ENCODE measurements around the gene SLC29A1. TPM values are rescaled to one million over a fixed set of nuclear protein-coding genes. Genes with fewer than 3 reads are reported as not detected.

The SLC29A1 gene
- total RNA-seq, 4 donors from 2014 or later = 101 to 281 (median 134) TPM

DNA sequence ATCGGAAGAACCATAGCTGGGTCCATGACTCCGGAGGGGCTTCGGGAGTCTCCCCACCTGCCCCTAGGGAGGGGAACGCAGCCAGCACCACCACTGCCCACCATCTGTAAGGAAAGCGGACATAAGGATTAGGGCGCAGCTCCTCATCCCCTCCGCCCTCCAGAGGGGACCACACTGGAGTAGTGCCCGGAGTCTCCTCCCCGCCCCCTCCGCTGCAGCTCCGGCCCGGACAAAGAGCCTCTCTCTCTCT is 33.3 kb downstream of the SLC29A1 start:
- ATAC-seq = no peak
- H3K36me3 ChIP-seq = peaks cover 0 to 69% of the 10 kb centered on the region in 2 donors
- WGBS, 2 donors (ENCODE audit: low coverage in 1 of 2) = 0 to 1% methylated on average over 4 to 9 of the region's 12 CpGs
- no peaks in the 10 kb centered on the region for H3K9me3 ChIP-seq
- peaks cover 0 to 60% (median 12%) of the 10 kb centered on the region in 3 donors for H3K4me1 ChIP-seq
- H3K4me3 ChIP-seq = peak overlapping the region; percentile 79 to 99
- H3K27ac ChIP-seq = peak overlapping the region; percentile 63 to 94 (median 90)
- TF ChIP-seq POLR2AphosphoS5 (IDR thresholded peaks at IDR 0.05) (no peak), POLR2A (IDR thresholded peaks at IDR 0.05) (no peak), EP300 (IDR thresholded peaks at IDR 0.05) (no peak)
- TF ChIP-seq, protein P1, sequence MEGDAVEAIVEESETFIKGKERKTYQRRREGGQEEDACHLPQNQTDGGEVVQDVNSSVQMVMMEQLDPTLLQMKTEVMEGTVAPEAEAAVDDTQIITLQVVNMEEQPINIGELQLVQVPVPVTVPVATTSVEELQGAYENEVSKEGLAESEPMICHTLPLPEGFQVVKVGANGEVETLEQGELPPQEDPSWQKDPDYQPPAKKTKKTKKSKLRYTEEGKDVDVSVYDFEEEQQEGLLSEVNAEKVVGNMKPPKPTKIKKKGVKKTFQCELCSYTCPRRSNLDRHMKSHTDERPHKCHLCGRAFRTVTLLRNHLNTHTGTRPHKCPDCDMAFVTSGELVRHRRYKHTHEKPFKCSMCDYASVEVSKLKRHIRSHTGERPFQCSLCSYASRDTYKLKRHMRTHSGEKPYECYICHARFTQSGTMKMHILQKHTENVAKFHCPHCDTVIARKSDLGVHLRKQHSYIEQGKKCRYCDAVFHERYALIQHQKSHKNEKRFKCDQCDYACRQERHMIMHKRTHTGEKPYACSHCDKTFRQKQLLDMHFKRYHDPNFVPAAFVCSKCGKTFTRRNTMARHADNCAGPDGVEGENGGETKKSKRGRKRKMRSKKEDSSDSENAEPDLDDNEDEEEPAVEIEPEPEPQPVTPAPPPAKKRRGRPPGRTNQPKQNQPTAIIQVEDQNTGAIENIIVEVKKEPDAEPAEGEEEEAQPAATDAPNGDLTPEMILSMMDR (IDR thresholded peaks at IDR 0.05) = no peak
- no peaks in the 10 kb centered on the region for H3K27me3 ChIP-seq

DNA sequence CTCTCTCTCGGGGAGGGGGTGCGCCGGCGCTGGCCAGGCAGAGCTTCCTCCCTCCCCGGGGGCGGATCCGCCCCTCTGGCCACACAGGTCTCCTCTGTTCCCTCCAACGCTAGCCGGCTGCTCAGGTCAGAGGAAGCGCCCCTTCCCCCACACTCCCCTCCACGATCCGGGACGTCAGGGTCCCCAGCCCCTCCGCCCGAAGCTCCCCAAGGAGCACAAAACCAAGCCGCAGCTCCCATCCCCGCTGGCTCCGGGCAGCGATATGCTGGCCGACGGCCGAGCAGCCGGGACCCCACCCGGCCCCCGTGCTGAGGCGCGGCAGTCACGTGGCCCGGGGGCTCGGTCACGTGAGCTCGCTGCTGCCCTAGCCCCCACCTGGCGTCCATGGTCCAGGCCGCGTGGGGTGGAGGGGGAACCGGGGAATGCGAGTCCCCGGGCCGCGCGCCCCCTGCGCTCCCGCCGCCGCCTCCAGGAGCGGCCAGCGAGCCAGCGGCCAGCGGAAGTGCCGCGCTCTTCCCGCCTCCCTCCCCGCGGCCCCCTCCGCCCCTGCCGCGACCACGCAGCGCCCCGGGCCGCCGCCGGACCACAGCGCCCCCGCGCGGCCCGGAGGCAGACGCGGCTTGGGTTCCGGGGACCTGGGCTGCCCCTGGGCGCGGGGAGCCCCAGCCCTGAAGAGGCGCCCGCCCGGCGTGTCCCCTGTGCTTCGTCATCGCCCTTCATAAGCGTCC is 33.8 kb downstream of the SLC29A1 start, which contains the start of gene SLC35B2:
TSS of gene SLC35B2 (minus strand) at position 504 of the 728 bp plus-strand sequence. CDS start at position 386, 118 bp downstream.
- Histone ChIP-seq H3K4me1 (peaks cover 0 to 60% (median 13%) of the 10 kb centered on the region in 3 donors), H3K4me3 (peak within 1 kb of the TSS; percentile 79 to 99), H3K36me3 (peaks cover 0 to 64% of the 10 kb centered on the region in 2 donors), H3K27me3 (no peaks in the 10 kb centered on the region), H3K9me3 (no peaks in the 10 kb centered on the region), H3K27ac (peak within 1 kb of the TSS; percentile 63 to 94 (median 90))
- 0% methylated on average over 4 of the region's 80 CpGs; no CpG with 5 or more reads in 1 of the 2 donors for WGBS, 2 donors (ENCODE audit: low coverage in 1 of 2)
- ATAC-seq = peak; percentile 91
- TF ChIP-seq POLR2A (IDR thresholded peaks at IDR 0.05) (peak; percentile 83 to 84), POLR2AphosphoS5 (IDR thresholded peaks at IDR 0.05) (peak; percentile 50), EP300 (IDR thresholded peaks at IDR 0.05) (no peak)
- TF ChIP-seq, protein P1 (IDR thresholded peaks at IDR 0.05) = peak in 3 of 4 experiments; percentile 81 to 85 (median 84)

DNA sequence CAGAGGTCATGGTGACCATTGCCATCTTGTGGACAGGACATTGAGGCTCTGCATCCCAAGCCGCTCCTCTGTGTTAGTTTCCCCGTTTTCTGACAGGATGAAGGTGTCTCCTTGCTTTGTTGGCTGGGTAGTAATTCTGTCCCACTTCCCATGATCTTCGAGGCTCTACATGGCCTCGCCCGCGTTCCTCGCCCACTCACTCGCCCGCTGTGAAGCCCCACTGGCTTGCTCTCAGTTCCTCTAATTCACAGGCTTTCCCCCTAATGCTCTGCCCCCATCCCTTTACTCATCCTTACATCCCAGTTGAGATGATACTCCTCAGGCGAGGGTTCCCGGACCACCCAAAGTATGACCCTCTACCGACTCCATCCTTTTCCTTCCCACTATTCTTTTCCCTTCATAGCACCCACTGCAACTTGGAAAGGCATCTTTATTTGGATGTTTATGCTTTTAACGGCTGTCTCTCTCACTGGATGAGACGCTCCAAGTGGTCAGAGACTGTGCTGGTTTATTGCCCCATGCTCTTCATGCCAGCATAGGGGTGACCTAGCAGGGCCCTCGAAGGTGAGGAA is 34.4 kb downstream of the SLC29A1 start:
- 17 to 20% methylated on average over 10 to 15 of the region's 15 CpGs for WGBS, 2 donors (ENCODE audit: low coverage in 1 of 2)

DNA sequence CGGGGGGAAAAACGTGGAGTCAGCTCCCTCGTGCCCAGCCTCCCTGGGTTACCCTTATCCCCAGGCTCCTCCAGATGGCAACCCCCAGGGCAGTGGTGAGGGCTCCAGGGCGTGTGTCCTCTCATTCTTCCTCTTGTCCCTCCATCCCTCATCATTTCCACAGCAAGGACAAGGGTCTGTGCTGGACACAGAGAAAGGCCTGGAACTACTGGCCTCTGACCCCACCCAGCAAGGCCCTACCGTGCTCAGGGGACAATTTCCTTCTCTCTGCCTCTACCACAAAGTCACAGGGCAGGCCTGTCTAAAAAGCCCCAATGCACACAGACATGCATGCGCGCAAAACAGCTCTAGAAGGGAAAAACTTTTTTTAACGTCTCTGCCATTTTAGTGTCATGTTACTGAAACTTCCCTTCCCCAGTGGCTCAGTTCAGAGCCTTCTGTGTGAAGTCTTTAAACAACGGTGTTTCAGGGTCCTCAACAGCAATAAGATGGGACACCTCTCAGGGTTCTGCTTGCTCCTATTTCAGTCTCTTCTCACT is 35.0 kb downstream of the SLC29A1 start:
- TF ChIP-seq POLR2A (IDR thresholded peaks at IDR 0.05) = no peak
- TF ChIP-seq POLR2AphosphoS5 (IDR thresholded peaks at IDR 0.05) = no peak
- TF ChIP-seq, protein P1 (IDR thresholded peaks at IDR 0.05) = no peak
- no peak for TF ChIP-seq EP300 (IDR thresholded peaks at IDR 0.05)
- 75 to 100% methylated on average over 1 to 7 of the region's 9 CpGs for WGBS, 2 donors (ENCODE audit: low coverage in 1 of 2)
- no peaks in the 10 kb centered on the region for H3K9me3 ChIP-seq
- peak overlapping the region in 3 of 4 donors; percentile 87 to 94 (median 92) for H3K27ac ChIP-seq
- no peak for ATAC-seq
- peaks cover 0 to 52% of the 10 kb centered on the region in 2 donors for H3K36me3 ChIP-seq
- H3K27me3 ChIP-seq = no peaks in the 10 kb centered on the region
- no peak overlapping the region for H3K4me3 ChIP-seq
- peaks cover 2 to 60% (median 25%) of the 10 kb centered on the region in 3 donors for H3K4me1 ChIP-seq

More for the DNA sequence above, 34.4 kb downstream of the SLC29A1 start:
- Histone ChIP-seq H3K27ac (peak overlapping the region in 3 of 4 donors; percentile 87 to 94 (median 92)), H3K4me3 (peak overlapping the region; percentile 79 to 99), H3K36me3 (peaks cover 0 to 58% of the 10 kb centered on the region in 2 donors), H3K27me3 (no peaks in the 10 kb centered on the region), H3K9me3 (no peaks in the 10 kb centered on the region), H3K4me1 (peaks cover 0 to 60% (median 20%) of the 10 kb centered on the region in 3 donors)
- no peak for ATAC-seq
- TF ChIP-seq POLR2AphosphoS5 (IDR thresholded peaks at IDR 0.05) (no peak), EP300 (IDR thresholded peaks at IDR 0.05) (no peak), POLR2A (IDR thresholded peaks at IDR 0.05) (no peak)
- TF ChIP-seq, protein P1 (IDR thresholded peaks at IDR 0.05) = no peak
